ENCODE data around the gene TTYH3. TPM values are rescaled to one million over a fixed set of nuclear protein-coding genes. Genes with fewer than 3 reads are reported as not detected.

TTYH3 gene
- total and polyA plus RNA-seq, 2 of the 13 experiments (the other 11 are each of a cell fraction or from before 2014, with no cell fraction given), result 26.3 to 50.0 TPM

GRCh38 chr7:2680792-2681490 lies 49.2 kb downstream of the TTYH3 start:
- Histone ChIP-seq H3K9me3 (ENCODE audit: low read length) (no peaks in the 10 kb centered on the region), H3K79me2 (ENCODE audit: insufficient read depth, low read length) (no peaks in the 10 kb centered on the region), H3K9ac (ENCODE audit: insufficient read depth, low read depth, low read length) (no peak overlapping the region), H3K27ac (ENCODE audit: extremely low read length, insufficient read depth, low read length) (no peak overlapping the region), H3K4me2 (ENCODE audit: low read depth, low read length) (peak overlapping the region; percentile 29; the same call in 1 of the 2 replicates), H3K4me1 (ENCODE audit: insufficient read depth, low read length) (peaks cover 15% of the 10 kb centered on the region), H3K27me3 (ENCODE audit: control insufficient read depth in 1 of 2, insufficient read depth in 2 of 2, low read length in 2 of 2) (peaks cover 5 to 49% of the 10 kb centered on the region in 2 experiments; a peak in 4 of 5 replicates), H3K4me3 (replicated peaks in 1 of 3; ENCODE audit: insufficient read depth in 1 of 3, low read depth in 2 of 3, low read length in 3 of 3) (no peak overlapping the region), H4K20me1 (ENCODE audit: insufficient read depth, low read length) (no peaks in the 10 kb centered on the region), H2AFZ (ENCODE audit: low read length) (no peak overlapping the region), H3K36me3 (replicated peaks in 1 of 2; ENCODE audit: control insufficient read depth in 1 of 2, insufficient read depth in 2 of 2, low read length in 2 of 2) (no peaks in the 10 kb centered on the region)
- ChIA-PET POLR2A (interaction anchor here (1.1 kb wide), 1 partner anchor 72 kb away, joined by 3 read pairs; no protein-coding TSS in a partner anchor), CTCF (ENCODE audit: low intra/inter-chr PET ratio, low total read pairs) (interaction anchor here (0.6 to 1.5 kb wide), 6 partner anchors 9 to 230 kb away, joined by 3 to 7 read pairs (median 3); no protein-coding TSS in a partner anchor)
- no TSS peak for BruUV-seq (replicated peaks)
- in situ Hi-C loops (cut with HindIII; ENCODE audit: extremely low pct_ligation_motif_present, low pct_unique_long_range_greater_than_20kb), result no loop called here
- intact Hi-C loops (cut with micrococcal nuclease; ENCODE audit: unreplicated experiment), result loop anchor here (1.0 to 5.0 kb wide), 2 partner anchors 114 to 229 kb away; no protein-coding TSS in a partner anchor
- FAIRE-seq (peak; percentile 44), ATAC-seq (peak; percentile 78), DNase-seq (ENCODE audit: low spot score) (peak; percentile 55)
- WGBS (ENCODE audit: low lambda C conversion rate), result 12% methylated on average over 10 of the region's 27 CpGs
- TF ChIP-seq TFE3 (CRISPR knock-in tag; IDR thresholded peaks at IDR 0.05), result no peak
- no peak for TF ChIP-seq ZNF160 (CRISPR knock-in tag; IDR thresholded peaks at IDR 0.05)
- 0 out of 2 replicates have a peak, but pooled peaks have one; percentile 10 for TF ChIP-seq MXD1 (CRISPR knock-in tag; IDR thresholded peaks at IDR 0.05)
- TF ChIP-seq ZFP91 (CRISPR knock-in tag; IDR thresholded peaks at IDR 0.05; ENCODE audit: borderline replicate concordance), result peak; percentile 54; the same call in 1 of the 2 replicates
- TF ChIP-seq ZNF12 (CRISPR knock-in tag; IDR thresholded peaks at IDR 0.05), result peak; percentile 28; the same call in 1 of the 2 replicates
- TF ChIP-seq ZFP36L2 (CRISPR knock-in tag; IDR thresholded peaks at IDR 0.05), result no peak
- no peak for TF ChIP-seq ETS1 (CRISPR knock-in tag; IDR thresholded peaks at IDR 0.05)
- no peak for TF ChIP-seq ZNF761 (CRISPR knock-in tag; conservative IDR thresholded peaks at IDR 0.05)
- no peak for TF ChIP-seq PCBP1 (IDR thresholded peaks at IDR 0.05; ENCODE audit: borderline replicate concordance, low read depth, low read length)
- TF ChIP-seq SALL1 (CRISPR knock-in tag; IDR thresholded peaks at IDR 0.05), result peak; percentile 37; the same call in 1 of the 2 replicates
- TF ChIP-seq, protein P1, sequence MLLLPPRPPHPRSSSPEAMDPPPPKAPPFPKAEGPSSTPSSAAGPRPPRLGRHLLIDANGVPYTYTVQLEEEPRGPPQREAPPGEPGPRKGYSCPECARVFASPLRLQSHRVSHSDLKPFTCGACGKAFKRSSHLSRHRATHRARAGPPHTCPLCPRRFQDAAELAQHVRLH (CRISPR knock-in tag; IDR thresholded peaks at IDR 0.05; ENCODE audit: borderline replicate concordance, low read depth), result peak; percentile 49; the same call in 1 of the 2 replicates
- TF ChIP-seq KAT8 (CRISPR knock-in tag; IDR thresholded peaks at IDR 0.05), result 0 out of 2 replicates have a peak, but pooled peaks have one; percentile 15
- no peak for TF ChIP-seq DR1 (CRISPR knock-in tag; IDR thresholded peaks at IDR 0.05)
- TF ChIP-seq ZNF776 (CRISPR knock-in tag; IDR thresholded peaks at IDR 0.05), result peak; percentile 75; the same call in 1 of the 2 replicates
- no peak for TF ChIP-seq WIZ (CRISPR knock-in tag; IDR thresholded peaks at IDR 0.05)
- no peak for TF ChIP-seq NKX3-1 (CRISPR knock-in tag; IDR thresholded peaks at IDR 0.05)
- no peak for TF ChIP-seq ZSCAN29 (CRISPR knock-in tag; conservative IDR thresholded peaks at IDR 0.05)
- TF ChIP-seq RAD21 (CRISPR knock-in tag; IDR thresholded peaks at IDR 0.05), result peak; percentile 76
- TF ChIP-seq NR2F6 (IDR thresholded peaks at IDR 0.05), result no peak
- peak; percentile 40; the same call in 1 of the 2 replicates for TF ChIP-seq NR2F6 (CRISPR knock-in tag; IDR thresholded peaks at IDR 0.05)
- TF ChIP-seq FOXC1 (CRISPR knock-in tag; IDR thresholded peaks at IDR 0.05; ENCODE audit: borderline replicate concordance), result no peak

All from HepG2 (cell line).